ENCODE data around the gene SLC6A12. TPM values are rescaled to one million over a fixed set of nuclear protein-coding genes. Genes with fewer than 3 reads are reported as not detected.

SLC6A12 gene
- polyA plus RNA-seq, 1 donor (not counting 4 experiments of a cell fraction or from before 2014, with no cell fraction given): not detected

- no peak overlapping the region for H3K27ac ChIP-seq (ENCODE audit: control insufficient read depth, insufficient read depth, low read length)
- dilution Hi-C loops (cut with MboI; ENCODE audit: extremely low pct_ligation_motif_present, low sequenced_read_pairs): no loop called here
- H3K27me3 ChIP-seq (ENCODE audit: control insufficient read depth, extremely low read depth, insufficient read depth, low read length): peaks cover 5% of the 10 kb centered on the region
- H3K9me3 ChIP-seq (ENCODE audit: control insufficient read depth, low read depth, low read length): no peaks in the 10 kb centered on the region
- no peak overlapping the region for H3K9ac ChIP-seq (ENCODE audit: control insufficient read depth, extremely low read depth, insufficient read depth, low read length)
- H3K4me2 ChIP-seq (ENCODE audit: control insufficient read depth, extremely low read depth, insufficient read depth, low read depth, low read length): no peak overlapping the region
- no peak for DNase-seq (ENCODE audit: low read depth, low spot score)
- no peaks in the 10 kb centered on the region for H3K79me2 ChIP-seq (ENCODE audit: control insufficient read depth, insufficient read depth, low read length)
- H3K4me1 ChIP-seq (ENCODE audit: control insufficient read depth, extremely low read depth, insufficient read depth, low read length): no peaks in the 10 kb centered on the region
- TF ChIP-seq EZH2 (IDR thresholded peaks at IDR 0.05; ENCODE audit: low read length) (no peak), CTCF (optimal IDR thresholded peaks at IDR 0.05 in 1 of 3, IDR thresholded peaks at IDR 0.05 in 1 of 3, conservative IDR thresholded peaks at IDR 0.05 in 1 of 3; ENCODE audit: extremely low read depth in 1 of 3, insufficient read depth in 2 of 3, low read length in 3 of 3) (no peak)
- no peaks in the 10 kb centered on the region for H3K9me1 ChIP-seq (ENCODE audit: control insufficient read depth, extremely low read depth, insufficient read depth, low read length)
- H2AFZ ChIP-seq (ENCODE audit: control insufficient read depth, low read length): no peak overlapping the region
- no peak for FAIRE-seq
- H4K20me1 ChIP-seq (ENCODE audit: control insufficient read depth, extremely low read depth, insufficient read depth, low read length): no peaks in the 10 kb centered on the region
- H3K4me3 ChIP-seq (ENCODE audit: control insufficient read depth in 2 of 3, extremely low read depth in 1 of 3, insufficient read depth in 2 of 3, low read depth in 1 of 3, low read length in 3 of 3): no peak overlapping the region
- H3K36me3 ChIP-seq (ENCODE audit: control insufficient read depth in 2 of 2, extremely low read depth in 1 of 2, insufficient read depth in 2 of 2, low read length in 2 of 2): no peaks in the 10 kb centered on the region
These were observed 52.1 kb downstream of the SLC6A12 start for GRCh38 chr12:161823-162222.

GRCh38 chr12:160858-161257, 53.1 kb downstream of the SLC6A12 start:
- FAIRE-seq (no peak), DNase-seq (ENCODE audit: low read depth, low spot score) (no peak)
- H3K4me1 ChIP-seq (ENCODE audit: control insufficient read depth, extremely low read depth, insufficient read depth, low read length): no peaks in the 10 kb centered on the region
- TF ChIP-seq EZH2 (IDR thresholded peaks at IDR 0.05; ENCODE audit: low read length) (no peak), CTCF (optimal IDR thresholded peaks at IDR 0.05 in 1 of 3, IDR thresholded peaks at IDR 0.05 in 1 of 3, conservative IDR thresholded peaks at IDR 0.05 in 1 of 3; ENCODE audit: extremely low read depth in 1 of 3, insufficient read depth in 2 of 3, low read length in 3 of 3) (no peak)
- no peak overlapping the region for H3K4me2 ChIP-seq (ENCODE audit: control insufficient read depth, extremely low read depth, insufficient read depth, low read depth, low read length)
- dilution Hi-C loops (cut with MboI; ENCODE audit: extremely low pct_ligation_motif_present, low sequenced_read_pairs): no loop called here
- H3K9me3 ChIP-seq (ENCODE audit: control insufficient read depth, low read depth, low read length): no peaks in the 10 kb centered on the region
- no peak overlapping the region for H3K4me3 ChIP-seq (ENCODE audit: control insufficient read depth in 2 of 3, extremely low read depth in 1 of 3, insufficient read depth in 2 of 3, low read depth in 1 of 3, low read length in 3 of 3)
- H3K79me2 ChIP-seq (ENCODE audit: control insufficient read depth, insufficient read depth, low read length): no peaks in the 10 kb centered on the region
- H3K9ac ChIP-seq (ENCODE audit: control insufficient read depth, extremely low read depth, insufficient read depth, low read length): no peak overlapping the region
- H2AFZ ChIP-seq (ENCODE audit: control insufficient read depth, low read length): no peak overlapping the region
- H3K36me3 ChIP-seq (ENCODE audit: control insufficient read depth in 2 of 2, extremely low read depth in 1 of 2, insufficient read depth in 2 of 2, low read length in 2 of 2): no peaks in the 10 kb centered on the region
- H3K9me1 ChIP-seq (ENCODE audit: control insufficient read depth, extremely low read depth, insufficient read depth, low read length): no peaks in the 10 kb centered on the region
- H3K27ac ChIP-seq (ENCODE audit: control insufficient read depth, insufficient read depth, low read length): no peak overlapping the region
- peaks cover 3% of the 10 kb centered on the region for H3K27me3 ChIP-seq (ENCODE audit: control insufficient read depth, extremely low read depth, insufficient read depth, low read length)
- no peaks in the 10 kb centered on the region for H4K20me1 ChIP-seq (ENCODE audit: control insufficient read depth, extremely low read depth, insufficient read depth, low read length)
